CD4-positive, alpha-beta T cell treated with Interleukin-2 at 100 ng/mL for 4 hours (primary cell): Measurements from ENCODE around the gene FAAH2.
"Not testable (repeated sequence)": the region's sequence is repeated elsewhere in the genome, so short reads cannot be mapped to it uniquely, and the experiment has no call there.

Experiments
- DNase-seq: peaks from one replicate; pipeline ENCODE4 v3.0.0-alpha.2; 2020; ENCODE audit warnings: low spot score

Gene FAAH2, protein sequence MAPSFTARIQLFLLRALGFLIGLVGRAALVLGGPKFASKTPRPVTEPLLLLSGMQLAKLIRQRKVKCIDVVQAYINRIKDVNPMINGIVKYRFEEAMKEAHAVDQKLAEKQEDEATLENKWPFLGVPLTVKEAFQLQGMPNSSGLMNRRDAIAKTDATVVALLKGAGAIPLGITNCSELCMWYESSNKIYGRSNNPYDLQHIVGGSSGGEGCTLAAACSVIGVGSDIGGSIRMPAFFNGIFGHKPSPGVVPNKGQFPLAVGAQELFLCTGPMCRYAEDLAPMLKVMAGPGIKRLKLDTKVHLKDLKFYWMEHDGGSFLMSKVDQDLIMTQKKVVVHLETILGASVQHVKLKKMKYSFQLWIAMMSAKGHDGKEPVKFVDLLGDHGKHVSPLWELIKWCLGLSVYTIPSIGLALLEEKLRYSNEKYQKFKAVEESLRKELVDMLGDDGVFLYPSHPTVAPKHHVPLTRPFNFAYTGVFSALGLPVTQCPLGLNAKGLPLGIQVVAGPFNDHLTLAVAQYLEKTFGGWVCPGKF

DNA sequence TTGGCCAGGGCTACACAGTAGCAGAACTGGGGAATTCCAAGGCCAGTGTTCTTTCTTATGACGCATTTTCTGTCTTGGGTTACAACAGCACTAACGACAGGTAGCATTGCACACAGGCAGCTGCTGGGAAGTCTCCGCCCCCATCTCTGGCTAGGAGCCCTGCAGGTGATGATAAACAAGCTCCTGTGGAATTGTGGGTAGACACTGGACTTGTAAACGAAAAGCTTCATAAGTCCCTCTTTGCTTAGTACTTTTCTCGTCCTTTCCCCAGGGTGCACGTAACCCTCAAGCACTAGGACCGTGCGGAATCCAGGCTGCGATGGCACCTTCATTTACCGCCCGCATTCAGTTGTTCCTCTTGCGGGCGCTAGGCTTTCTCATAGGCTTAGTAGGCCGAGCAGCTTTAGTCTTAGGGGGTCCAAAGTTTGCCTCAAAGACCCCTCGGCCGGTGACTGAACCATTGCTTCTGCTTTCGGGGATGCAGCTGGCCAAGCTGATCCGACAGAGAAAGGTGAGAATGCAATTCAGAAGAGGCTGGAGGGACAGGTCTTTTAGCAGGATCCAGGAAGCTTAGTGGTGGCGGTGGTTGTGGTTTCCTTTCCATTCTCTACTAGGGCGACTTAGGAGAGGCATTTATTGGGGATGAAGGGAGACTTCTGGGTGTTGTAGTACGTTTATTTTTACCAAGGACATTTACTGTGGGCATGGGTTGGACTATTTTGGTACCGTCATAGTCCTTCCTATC lies at the start of gene FAAH2:
FAAH2 (plus strand) TSS at position 200 of the 745 bp plus-strand sequence; CDS start at position 320, 120 bp downstream.
- DNase-seq: peak; percentile 79

DNA sequence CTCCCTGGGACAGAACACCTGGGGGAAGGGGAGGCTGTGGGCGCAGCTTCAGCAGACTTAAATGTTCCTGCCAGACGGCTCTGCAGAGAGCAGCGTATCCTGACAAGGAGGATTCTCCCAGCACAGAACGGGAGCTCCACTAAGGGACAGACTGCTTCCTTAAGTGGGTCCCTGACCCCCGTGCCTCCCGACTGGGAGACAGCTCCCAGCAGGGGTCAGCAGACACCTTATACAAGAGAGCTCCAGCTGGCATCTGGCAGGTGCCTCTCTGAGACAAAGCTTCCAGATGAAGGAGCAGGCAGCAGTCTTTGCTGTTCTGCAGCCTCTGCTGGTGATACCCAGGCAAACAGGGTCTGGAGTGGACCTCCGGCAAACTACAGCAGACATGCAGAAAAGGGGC lies 44.5 kb upstream of the FAAH2 start:
- no peak for DNase-seq

DNA sequence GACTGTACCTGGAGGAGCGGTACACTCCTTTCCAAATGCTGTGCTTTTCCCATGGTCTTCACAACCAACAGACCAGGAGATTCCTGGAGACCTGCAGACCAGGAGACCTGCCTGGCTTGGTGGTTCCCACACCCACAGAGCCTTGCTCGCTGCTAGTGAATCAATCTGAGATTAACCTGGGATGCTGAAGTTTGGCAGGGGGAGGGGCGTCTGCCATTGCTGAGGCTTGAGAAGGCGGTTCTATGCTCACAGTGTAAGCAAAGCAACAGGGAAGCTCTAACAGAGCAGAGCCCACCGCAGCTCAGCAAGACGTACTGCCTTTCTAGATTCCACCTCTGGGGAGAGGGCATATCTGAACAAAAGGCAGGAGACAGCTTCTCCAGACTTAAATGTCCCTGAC lies 34.5 kb upstream of the FAAH2 start:
- DNase-seq: no peak

DNA sequence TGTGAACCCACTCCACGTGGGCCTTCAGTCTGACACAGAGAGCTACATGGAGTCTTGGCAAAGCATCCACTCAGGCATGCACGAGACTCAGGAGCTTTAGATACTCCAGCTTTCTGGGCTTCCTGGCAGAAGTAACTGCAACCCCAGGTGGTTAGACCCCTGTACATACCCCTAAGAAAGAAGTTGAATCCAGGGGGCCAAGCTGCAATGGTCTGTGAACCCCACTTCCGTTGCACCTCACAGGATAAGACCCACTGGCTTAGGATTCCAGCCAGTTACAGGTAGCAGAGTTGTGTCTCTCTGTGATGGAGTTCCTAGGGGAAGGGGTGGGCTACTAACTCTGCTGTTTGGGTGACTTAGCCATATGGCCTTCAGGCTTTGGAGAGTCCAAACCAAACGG lies 21.4 kb upstream of the FAAH2 start:
- no peak for DNase-seq

DNA sequence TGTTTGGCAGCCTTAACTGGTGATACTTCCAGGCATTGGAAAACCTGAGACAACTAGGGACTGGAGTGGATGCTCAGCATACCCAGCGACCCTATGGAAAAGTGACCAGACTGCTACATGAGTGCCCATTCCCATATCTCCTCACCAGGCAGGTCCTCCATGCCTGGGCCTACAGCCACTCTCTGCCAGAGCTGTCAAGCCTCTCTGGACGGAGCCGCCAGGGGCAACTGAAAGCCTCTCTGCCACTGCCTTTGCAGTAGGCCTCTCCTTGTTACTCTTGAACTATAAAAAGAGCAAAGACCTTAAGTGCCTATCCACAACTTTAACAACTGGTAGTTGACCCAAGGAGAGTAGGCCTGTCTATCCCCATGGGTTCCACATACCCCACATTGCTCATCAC lies 20.2 kb upstream of the FAAH2 start:
- DNase-seq: no peak

DNA sequence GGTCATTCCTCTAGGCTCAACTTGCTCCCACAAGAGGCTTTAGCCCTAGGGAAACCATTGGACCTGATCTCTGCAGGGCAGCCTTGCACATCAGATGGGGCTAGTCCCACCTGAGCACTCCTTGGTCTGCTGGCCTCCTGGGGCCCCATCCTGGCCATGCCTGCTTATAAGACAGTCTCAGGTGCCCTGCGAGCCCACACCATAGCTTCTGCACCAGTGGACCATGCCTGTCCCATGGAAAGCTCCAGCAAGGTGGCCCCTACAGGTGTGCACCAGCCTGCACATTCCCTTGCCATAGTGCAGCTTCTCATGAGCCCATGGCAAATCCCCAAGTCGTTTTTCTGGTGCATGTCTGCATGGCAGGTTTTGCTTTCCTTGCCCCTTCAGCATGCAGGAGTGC lies 19.6 kb upstream of the FAAH2 start:
- DNase-seq: no peak

DNA sequence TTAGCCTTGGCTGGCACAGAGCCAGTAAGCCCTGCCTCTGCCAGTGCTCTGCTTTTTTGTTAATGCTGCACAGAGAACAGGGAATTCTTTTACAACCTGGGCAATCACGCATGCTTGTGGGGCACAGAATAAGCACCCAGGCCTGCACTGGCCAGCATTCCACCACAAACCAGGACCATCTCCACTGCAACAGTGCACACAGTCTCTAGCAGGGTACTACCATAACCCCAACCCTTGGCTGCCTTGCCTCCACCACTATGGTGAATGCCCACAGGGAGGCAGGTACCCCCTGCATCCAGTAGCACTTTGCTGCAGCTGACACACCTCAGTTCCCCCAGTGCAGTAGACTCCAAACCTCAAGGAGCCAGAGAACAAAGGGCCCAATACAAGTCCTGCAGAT lies 19.2 kb upstream of the FAAH2 start:
- DNase-seq: no peak

DNA sequence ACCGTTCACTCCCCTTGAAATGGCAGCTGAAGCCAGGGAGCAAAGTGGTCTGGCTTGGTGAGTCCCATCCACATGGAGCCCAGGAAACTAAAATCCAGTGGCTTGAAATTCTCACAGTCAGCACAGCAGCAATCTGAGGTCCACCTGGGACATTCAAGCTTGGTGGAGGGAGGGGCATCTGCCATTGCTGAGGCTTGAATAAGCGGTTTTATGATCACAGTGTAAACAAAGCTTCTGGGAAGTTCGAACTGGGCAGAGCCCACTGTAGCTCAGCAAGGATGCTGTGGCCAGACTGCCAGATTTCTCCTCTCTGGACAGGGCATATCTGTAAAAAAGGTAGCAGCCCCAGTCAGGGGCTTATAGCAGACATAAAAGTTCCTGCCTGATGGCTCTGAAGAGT lies 15.5 kb upstream of the FAAH2 start:
- no peak for DNase-seq

DNA sequence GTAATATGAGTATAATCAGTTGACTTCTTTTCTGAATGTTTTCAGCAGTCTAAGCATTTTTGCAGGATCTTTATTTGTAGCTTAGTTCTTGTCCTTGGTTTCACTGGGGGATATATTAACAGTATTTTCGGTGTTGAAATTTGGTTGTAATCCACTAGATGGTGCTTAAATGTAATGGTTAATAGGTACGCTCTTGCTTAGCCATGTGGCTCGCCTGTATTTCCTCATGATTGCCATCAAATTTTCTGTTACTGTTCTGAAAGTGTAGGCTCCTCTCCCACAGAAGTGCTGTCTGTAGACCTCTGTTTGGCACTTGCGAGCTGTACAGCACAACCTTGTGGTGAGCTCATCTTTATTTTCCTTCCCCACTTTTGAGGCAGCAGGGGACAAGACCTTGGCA lies 3.9 kb upstream of the FAAH2 start:
- peak; percentile 30 for DNase-seq

DNA sequence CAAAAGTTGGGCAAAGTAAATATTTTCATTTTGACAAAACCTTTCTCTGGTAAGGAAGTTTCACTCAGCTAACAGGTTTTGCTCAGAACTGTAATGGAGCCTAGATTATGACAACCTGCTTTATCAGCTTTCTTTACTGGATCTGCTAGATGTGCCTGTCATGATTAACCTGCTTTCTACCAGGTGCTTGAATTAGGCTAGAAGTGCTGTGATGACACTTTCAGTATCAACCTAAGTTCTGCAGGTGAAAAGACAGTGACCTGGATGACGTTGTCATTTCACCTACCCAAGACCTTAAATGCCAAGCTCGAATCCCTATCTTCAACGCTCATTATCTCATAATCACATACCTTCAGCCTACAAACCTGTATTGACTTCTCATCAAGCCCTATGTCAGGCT lies 1.5 kb upstream of the FAAH2 start:
- DNase-seq: no peak

DNA sequence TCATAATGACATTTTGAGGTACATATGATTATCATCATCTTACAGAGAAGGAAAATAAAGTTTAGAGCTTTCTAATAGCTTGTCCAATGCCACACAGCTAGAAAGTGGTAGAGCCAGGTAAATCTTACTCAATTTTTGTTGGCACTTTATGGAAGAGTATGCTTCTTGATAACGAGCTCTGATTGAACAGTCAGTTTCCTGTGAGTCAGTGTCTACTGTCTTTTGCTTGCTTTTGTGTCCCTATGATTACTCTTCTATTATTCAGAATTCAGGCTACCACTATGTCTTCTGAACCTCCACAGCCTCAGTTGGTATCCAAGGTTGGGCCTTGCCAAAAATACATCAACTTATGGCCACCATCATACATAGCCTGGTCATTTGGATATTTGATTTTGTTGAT lies 2.6 kb downstream of the FAAH2 start:
- peak; percentile 21 for DNase-seq

DNA sequence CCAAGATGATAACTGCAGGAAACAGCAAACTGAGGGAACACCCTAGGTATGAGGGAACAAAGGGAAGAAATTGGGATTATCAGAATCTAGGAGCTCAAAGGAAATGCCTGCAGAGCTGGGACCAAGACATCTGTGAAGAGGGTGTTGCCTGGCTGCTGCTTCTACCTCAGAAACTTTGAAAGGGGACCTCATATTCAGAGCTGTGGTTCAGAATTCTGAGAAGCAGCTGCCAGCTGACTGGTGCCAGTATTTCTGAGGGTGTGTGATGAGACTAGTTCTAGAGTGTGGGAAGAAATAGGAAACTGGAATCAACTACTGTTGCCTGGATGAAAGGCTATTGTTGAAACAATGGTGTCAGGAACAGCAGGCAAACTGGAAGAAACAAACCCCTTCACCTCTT lies 8.5 kb downstream of the FAAH2 start:
- DNase-seq: no peak

DNA sequence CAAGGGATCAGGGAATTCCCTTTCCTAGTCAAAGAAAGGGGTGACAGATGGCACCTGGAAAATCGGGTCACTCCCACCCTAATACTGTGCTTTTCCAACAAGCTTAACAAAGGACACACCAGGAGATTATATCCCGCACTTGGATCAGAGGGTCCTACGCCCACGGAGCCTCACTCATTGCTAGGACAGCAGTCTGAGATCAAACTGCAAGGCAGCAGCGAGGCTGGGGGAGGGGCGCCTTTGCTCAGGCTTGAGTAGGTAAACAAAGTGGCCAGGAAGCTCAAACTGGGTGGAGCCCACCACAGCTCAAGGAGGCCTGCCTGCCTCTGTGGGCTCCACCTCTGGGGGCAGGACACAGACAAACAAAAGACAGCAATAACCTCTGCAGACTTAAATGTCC lies 9.2 kb downstream of the FAAH2 start:
- DNase-seq: not testable (repeated sequence)

DNA sequence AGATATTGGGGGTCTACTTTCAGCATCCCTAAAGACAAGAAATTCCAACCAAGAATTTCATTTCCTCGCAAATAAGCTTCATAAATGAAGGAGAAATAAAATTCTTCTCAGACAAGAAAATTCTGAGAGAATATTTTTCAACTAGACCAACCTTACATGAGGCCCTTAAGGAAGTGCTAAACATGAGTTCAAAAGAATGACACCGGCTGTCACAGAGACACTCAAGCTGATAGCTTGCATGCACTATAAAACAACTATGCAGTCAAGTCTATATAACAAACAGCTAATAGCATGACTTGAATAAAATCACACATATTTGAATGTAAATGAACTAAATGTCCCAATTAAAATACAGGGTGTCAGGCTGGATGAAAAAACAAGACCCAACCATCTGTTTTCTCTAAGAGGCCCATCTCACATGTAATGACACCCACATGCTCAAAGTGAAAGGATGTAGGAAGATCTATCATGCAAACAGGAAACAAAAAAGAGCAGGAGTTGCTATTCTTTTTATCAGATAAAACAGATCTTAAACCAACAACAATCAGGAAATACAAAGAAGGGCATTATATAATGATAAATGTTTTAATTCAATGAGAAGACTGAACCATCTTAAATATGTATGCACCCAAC lies 27.2 kb downstream of the FAAH2 start:
- no peak for DNase-seq

DNA sequence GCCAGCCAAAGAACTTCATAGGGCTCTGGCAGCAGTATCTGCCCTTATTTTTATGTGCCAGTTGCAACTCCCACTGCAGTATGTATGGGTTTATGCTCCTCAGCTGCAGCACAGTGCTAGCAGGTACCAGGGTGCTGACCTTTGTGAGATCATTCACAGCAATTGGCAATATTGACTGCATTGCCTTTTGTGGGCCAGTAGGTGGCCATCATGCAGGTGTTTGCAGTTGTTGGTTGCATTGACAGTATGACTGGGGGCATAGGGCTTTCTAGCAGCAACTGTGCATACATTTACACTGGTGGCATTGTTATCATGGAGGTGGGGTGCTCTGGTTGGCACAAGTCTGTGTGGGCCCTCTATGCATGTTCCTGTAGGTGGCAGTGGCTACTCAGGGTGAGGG lies 42.5 kb downstream of the FAAH2 start:
- DNase-seq: no peak

DNA sequence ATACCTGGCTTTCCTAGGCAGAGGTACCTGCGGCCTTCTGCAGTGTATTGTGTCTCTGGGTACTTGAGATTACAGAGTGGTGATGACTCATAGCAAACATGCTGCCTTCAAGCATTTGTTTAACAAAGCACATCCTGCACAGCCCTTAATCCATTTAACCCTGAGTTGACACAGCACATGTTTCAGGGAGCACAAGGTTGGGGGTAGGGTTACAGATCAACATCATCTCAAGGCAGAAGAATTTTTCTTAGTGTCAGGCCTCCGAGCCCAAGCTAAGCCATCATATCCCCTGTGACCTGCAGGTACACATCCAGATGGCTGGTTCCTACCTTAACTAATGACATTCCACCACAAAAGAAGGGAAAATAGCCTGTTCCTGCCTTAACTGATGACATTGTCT lies 49.3 kb downstream of the FAAH2 start:
- DNase-seq: not testable (repeated sequence)

DNA sequence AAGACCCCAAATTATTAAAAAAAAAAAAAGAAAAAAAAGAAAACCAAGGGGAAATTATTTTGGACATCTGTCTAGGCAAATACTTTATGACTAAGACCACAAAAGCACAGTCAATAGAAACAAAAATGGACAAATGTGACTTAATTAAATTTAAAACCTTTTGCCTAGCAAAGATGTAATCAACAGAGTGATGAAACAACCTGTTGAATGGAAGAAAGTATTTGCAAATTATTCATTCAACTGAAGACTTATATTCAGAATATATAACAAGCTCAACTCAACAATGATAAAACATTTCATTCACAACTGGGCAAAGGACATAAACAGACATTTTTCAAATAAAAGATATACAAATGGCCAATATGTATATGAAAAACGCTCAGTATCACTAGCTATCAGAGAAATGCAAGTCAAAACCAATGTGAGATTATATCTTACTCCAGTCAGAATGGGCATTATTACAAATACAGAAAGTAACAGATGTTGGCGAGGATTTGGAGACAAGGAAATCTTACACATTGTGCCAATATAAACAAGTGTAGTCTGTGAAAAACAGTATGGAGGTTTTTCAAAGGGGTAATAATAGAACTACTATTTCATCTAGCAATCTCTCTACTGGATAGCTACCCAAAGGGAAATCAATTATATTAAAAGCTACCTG lies 67.1 kb downstream of the FAAH2 start:
- no peak for DNase-seq

DNA sequence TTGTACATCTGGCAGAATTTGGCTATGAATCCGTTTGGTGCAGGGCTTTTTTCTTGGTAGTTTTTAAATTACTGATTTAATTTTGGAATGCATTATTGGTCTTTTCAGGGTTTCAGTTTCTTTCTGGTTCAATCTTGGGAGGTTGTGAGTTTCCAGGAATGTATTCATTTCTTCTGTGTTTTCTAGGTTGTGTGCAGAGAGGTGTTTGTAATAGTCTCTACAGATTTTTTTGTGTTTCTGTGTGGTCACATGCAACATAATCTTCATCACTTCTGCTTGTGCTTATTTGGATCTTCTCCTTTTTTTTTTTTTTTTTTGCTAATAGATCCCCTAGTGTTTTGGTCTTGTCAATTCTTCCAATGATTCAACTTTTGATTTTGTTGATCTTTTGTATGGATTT lies 77.6 kb downstream of the FAAH2 start:
- no peak for DNase-seq

DNA sequence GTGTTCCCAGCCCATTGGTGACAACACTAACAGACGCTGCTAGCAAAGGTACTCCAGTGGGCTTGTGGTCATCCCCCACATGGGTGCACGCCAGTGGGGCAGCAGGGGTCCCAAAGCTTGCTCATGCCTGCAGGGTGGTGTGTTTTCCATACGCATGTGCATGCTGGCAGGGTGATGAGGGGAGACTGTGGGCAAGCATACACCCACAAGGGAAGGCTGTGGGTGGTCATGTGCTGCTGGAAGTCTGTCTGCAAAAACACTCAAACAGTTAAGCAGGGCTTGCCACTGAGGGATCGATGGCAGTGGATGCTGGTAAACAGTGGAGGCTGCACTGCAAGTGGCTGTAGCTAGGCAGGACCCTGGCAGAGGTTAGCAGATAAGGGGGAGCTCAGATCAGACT lies 79.9 kb downstream of the FAAH2 start:
- no peak for DNase-seq

DNA sequence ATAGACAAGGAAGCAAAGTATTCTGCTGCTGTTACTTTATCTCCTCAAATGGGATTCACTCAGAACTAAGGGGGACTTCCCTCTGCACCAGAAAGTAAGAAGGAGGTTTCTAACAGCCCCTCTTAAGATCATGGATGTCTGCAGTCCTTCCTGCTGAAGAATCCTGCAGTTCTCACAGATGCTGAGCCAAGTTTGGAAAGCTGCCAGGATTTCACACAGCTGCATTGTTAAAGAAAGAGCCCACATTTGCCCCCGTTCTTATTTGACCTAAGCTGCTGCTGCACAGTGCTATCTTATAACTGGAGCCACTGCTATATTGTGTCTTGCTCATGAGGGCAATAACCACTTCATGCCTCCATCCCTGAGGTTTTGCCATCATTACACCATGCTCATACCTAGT lies 81.1 kb downstream of the FAAH2 start:
- DNase-seq: no peak

DNA sequence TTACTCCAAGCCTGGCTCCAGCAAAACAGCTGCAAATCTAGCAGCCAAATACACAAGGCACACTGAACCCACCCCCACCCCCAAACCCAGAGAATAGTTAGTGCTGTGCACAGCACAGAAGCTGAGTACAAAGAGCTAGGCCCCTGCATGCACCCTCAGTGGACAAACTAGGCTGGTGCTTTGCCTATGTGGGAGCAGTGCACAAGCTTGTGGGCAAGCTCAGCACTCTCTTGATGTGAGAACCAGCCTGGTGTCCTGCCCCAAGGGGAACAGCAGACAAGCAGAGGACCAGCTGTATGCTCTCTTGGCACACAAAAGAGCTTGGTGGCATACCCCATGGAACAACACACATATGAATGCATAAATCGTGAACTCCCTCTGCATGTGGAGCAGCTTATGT lies 81.7 kb downstream of the FAAH2 start:
- DNase-seq: no peak

DNA sequence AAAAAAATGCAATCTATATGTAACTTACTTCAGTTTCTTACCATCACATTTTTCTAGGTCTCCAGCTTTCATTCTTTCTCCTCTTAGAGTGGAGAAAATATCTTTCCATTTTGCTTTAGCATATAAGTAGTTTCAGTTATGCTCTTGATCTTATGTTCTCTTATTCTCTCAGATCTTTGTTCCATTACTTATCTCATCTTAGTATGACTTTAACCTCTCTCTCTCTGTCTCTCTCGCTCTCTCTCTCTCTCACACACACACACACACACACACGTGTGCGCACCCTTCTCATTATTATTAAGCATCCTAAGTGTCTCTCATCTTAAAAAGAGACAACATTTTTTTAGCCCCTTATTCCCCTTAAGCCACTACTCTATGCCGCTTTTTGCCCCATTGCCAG lies 92.8 kb downstream of the FAAH2 start:
- DNase-seq: no peak
